ENCODE data around the gene CREG2.

DNA sequence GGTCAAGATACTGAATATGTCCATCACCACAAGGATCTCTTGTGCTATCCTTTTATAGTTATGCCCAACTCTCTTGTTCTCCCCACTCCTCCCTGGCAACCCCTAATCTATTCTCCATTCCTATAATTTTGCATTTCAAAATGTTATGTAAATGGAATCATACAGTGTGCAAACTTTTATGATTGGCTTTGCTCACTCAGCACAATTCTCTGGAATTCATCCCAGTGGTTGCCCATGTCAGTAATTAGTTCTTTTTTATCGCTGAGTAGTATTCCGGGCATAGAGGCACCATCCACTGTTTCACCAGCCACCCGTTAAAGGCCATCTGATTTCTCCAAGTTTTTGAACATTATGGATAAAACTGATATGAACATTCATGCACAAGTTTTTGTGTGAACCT lies 40.4 kb downstream of the CREG2 start:
- TF ChIP-seq, protein P1, sequence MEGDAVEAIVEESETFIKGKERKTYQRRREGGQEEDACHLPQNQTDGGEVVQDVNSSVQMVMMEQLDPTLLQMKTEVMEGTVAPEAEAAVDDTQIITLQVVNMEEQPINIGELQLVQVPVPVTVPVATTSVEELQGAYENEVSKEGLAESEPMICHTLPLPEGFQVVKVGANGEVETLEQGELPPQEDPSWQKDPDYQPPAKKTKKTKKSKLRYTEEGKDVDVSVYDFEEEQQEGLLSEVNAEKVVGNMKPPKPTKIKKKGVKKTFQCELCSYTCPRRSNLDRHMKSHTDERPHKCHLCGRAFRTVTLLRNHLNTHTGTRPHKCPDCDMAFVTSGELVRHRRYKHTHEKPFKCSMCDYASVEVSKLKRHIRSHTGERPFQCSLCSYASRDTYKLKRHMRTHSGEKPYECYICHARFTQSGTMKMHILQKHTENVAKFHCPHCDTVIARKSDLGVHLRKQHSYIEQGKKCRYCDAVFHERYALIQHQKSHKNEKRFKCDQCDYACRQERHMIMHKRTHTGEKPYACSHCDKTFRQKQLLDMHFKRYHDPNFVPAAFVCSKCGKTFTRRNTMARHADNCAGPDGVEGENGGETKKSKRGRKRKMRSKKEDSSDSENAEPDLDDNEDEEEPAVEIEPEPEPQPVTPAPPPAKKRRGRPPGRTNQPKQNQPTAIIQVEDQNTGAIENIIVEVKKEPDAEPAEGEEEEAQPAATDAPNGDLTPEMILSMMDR (IDR thresholded peaks at IDR 0.05), result no peak
- no peak for TF ChIP-seq POLR2A (IDR thresholded peaks at IDR 0.05)
